K562 (cell line): ENCODE results near the gene CCDC9. TPM values are rescaled to one million over a fixed set of nuclear protein-coding genes. Genes with fewer than 3 reads are reported as not detected.

Experiments
- AFF1 ChIP-seq, 2 experiments: fragments of 450-650 bp; IDR thresholded peaks; 2 replicates each; pipeline ENCODE4 v1.6.1; 2018; ENCODE audit warnings: mild to moderate bottlenecking in 2 of 2, low read depth in 1 of 2; ENCODE audit not compliant: partially characterized antibody in 2 of 2
- ATF2 ChIP-seq: sonication (generic); formaldehyde crosslinking; IDR thresholded peaks from 2 replicates; pipeline ENCODE4 v1.8.1; 2022; ENCODE audit warnings: missing genetic modification reagents
- BDP1 ChIP-seq: IDR thresholded peaks from 3 replicates; pipeline ENCODE4 v1.6.1; 2011; ENCODE audit not compliant: insufficient read length, insufficient read depth
- E2F1 ChIP-seq: sonication (generic); formaldehyde crosslinking; IDR thresholded peaks from 2 replicates; pipeline ENCODE4 v1.8.1; 2023; ENCODE audit warnings: mild to moderate bottlenecking, missing genetic modification reagents, moderate library complexity
- EHMT2 ChIP-seq: fragments of 450-650 bp; IDR thresholded peaks from 2 replicates; pipeline ENCODE4 v1.6.1; 2018; ENCODE audit warnings: antibody characterized with exemption
- GTF2A2 ChIP-seq: IDR thresholded peaks from 2 replicates; pipeline ENCODE4 v1.6.1; 2016; ENCODE audit warnings: mild to moderate bottlenecking, missing genetic modification characterization, missing compliant biosample characterization
- HNRNPUL1 ChIP-seq: fragments of 200-400 bp; formaldehyde crosslinking; IDR thresholded peaks from 2 replicates; pipeline ENCODE4 v1.6.1; 2017; ENCODE audit warnings: low read length
- NBN ChIP-seq: fragments of 450-650 bp; IDR thresholded peaks from 2 replicates; pipeline ENCODE4 v1.6.1; 2016; ENCODE audit warnings: low read depth, mild to moderate bottlenecking
- NR2C2 ChIP-seq, 2 experiments: fragments of 200-800 bp in 1 of 2; sonication (Bioruptor generic) in 1 of 2; sonication (generic) in 1 of 2; formaldehyde crosslinking in 1 of 2; IDR thresholded peaks; 2 replicates each; pipeline versions ENCODE4 v1.6.1 to v1.8.0; 2016 to 2022; ENCODE audit warnings: mild to moderate bottlenecking in 1 of 2, missing compliant biosample characterization in 1 of 2, missing genetic modification characterization in 1 of 2, missing genetic modification reagents in 1 of 2
- PHF8 ChIP-seq: fragments of 200-600 bp; sonication (generic); IDR thresholded peaks from 2 replicates; pipeline ENCODE4 v1.6.1; 2012; ENCODE audit warnings: mixed run types, mild to moderate bottlenecking, inconsistent platforms, low read length, moderate library complexity, borderline replicate concordance
- POLR2A ChIP-seq: fragments of 450-650 bp; conservative IDR thresholded peaks from 2 replicates; pipeline ENCODE4 v1.6.1; 2016
- POLR2AphosphoS2 ChIP-seq: IDR thresholded peaks from 2 replicates; pipeline ENCODE4 v1.6.1; 2012; ENCODE audit warnings: low read length, improper control_type of control experiment
- PYGO2 ChIP-seq: fragments of 450-650 bp; IDR thresholded peaks from 2 replicates; pipeline ENCODE4 v1.6.1; 2016; ENCODE audit warnings: mild to moderate bottlenecking, missing genetic modification characterization, moderate library complexity, missing compliant biosample characterization
- TCF3 ChIP-seq: sonication (generic); formaldehyde crosslinking; IDR thresholded peaks from 2 replicates; pipeline ENCODE4 v1.4.0; 2020; ENCODE audit warnings: mild to moderate bottlenecking, missing genetic modification reagents
- TEAD4 ChIP-seq, 2 experiments: sonication (generic) in 1 of 2; formaldehyde crosslinking in 1 of 2; IDR thresholded peaks; 2 replicates each; pipeline versions ENCODE4 v1.6.1 to v1.8.0; 2012 to 2022; ENCODE audit warnings: borderline replicate concordance in 1 of 2, inconsistent platforms in 1 of 2, low read length in 1 of 2, mild to moderate bottlenecking in 1 of 2, missing genetic modification reagents in 1 of 2
- U2AF1 ChIP-seq: fragments of 200-400 bp; formaldehyde crosslinking; optimal IDR thresholded peaks from 2 replicates; pipeline ENCODE3; 2017; ENCODE audit warnings: mild to moderate bottlenecking, low read depth, low read length, moderate library complexity
- ZNF239 ChIP-seq: fragments of 250-450 bp; sonication (Bioruptor Pico); IDR thresholded peaks from 2 replicates; pipeline ENCODE4 v1.4.0; 2020; ENCODE audit warnings: mild to moderate bottlenecking
- ZNF354B ChIP-seq: fragments of 250-450 bp; sonication (Bioruptor Pico); IDR thresholded peaks from 2 replicates; pipeline ENCODE4 v1.4.0; 2020
- ZNF41 ChIP-seq: fragments of 250-450 bp; sonication (Bioruptor Pico); conservative IDR thresholded peaks from 2 replicates; pipeline ENCODE4 v1.4.0; 2020; ENCODE audit warnings: mild to moderate bottlenecking
- ZNF57 ChIP-seq: fragments of 450-650 bp; formaldehyde crosslinking; IDR thresholded peaks from 2 replicates; pipeline ENCODE4 v1.4.0; 2020; ENCODE audit warnings: mild to moderate bottlenecking, moderate library complexity
- ZNF589 ChIP-seq: fragments of 200-800 bp; sonication (Bioruptor generic); IDR thresholded peaks from 2 replicates; pipeline ENCODE4 v1.6.1; 2016; ENCODE audit warnings: low read depth, missing genetic modification characterization, missing compliant biosample characterization
- ZNF668 ChIP-seq: fragments of 250-450 bp; sonication (Bioruptor Pico); IDR thresholded peaks from 2 replicates; pipeline ENCODE4 v1.8.0; 2022; ENCODE audit warnings: mild to moderate bottlenecking, inconsistent platforms
- ZSCAN32 ChIP-seq: fragments of 450-650 bp; formaldehyde crosslinking; IDR thresholded peaks from 2 replicates; pipeline ENCODE4 v1.4.0; 2020; ENCODE audit warnings: mild to moderate bottlenecking, moderate library complexity
- polyA plus RNA-seq, 8 experiments: library from polyadenylated mRNA; depleted of rRNA in 4 of 8; stranded (reverse) in 5 of 8; unstranded in 3 of 8; fragments of >200 nt; fragmentation: Nextera tagmentation in 2 of 8; fragmentation: Illumina TruSeq in 1 of 8; extraction: Ambion mirVana in 2 of 8; extraction: Trizol in 1 of 8; gene quantifications; 2 replicates each; pipeline versions ENCODE4 v1.2.1 to v1.2.3, GENCODE V29; 2011 to 2014; ENCODE audit warnings: inconsistent platforms in 1 of 8, missing spikeins in 1 of 8
- total RNA-seq, 7 experiments: library from RNA; depleted of rRNA in 6 of 7; stranded (reverse); fragments of >200 nt in 6 of 7; fragmentation: Illumina TruSeq in 2 of 7; extraction: Trizol in 2 of 7; gene quantifications; 2 replicates each; pipeline versions ENCODE4 v1.2.1 to v1.2.3, GENCODE V29; 2011 to 2021; ENCODE audit warnings: low replicate concordance in 1 of 7

The CCDC9 gene
- total and polyA plus RNA-seq, 9 of the 15 experiments (the other 6 are each of a cell fraction or from before 2014, with no cell fraction given) = 0.23 to 38.6 (median 8.4) TPM

GRCh38 chr19:47255879-47256692 is at the start of gene CCDC9 (continued):
- TF ChIP-seq NR2C2 (CRISPR knock-in tag; IDR thresholded peaks at IDR 0.05) = no peak
- peak; percentile 92 for TF ChIP-seq NR2C2 (tag; IDR thresholded peaks at IDR 0.05)
- no peak for TF ChIP-seq HNRNPUL1
- TF ChIP-seq U2AF1 = peak; percentile 27
- no peak for TF ChIP-seq ZNF41 (CRISPR knock-in tag)
- no peak for TF ChIP-seq ATF2
- no peak for TF ChIP-seq ZSCAN32 (CRISPR knock-in tag)
- no peak for TF ChIP-seq BDP1
- no peak for TF ChIP-seq PYGO2 (tag)
- TF ChIP-seq TEAD4 (IDR thresholded peaks at IDR 0.05; ENCODE audit: low read length) = no peak
- no peak for TF ChIP-seq TEAD4 (CRISPR knock-in tag; IDR thresholded peaks at IDR 0.05; ENCODE audit: borderline replicate concordance)
- 0 out of 2 replicates have a peak, but pooled peaks have one; percentile 25 for TF ChIP-seq ZNF589 (CRISPR knock-in tag)
- peak; percentile 89 for TF ChIP-seq POLR2A
- TF ChIP-seq ZNF57 (CRISPR knock-in tag) = no peak
- TF ChIP-seq ZNF354B = no peak
- TF ChIP-seq AFF1 (IDR thresholded peaks at IDR 0.05; ENCODE audit: low read depth in 1 of 2, partially characterized antibody in 2 of 2) = no peak
- TF ChIP-seq EHMT2 = no peak
- no peak for TF ChIP-seq TCF3 (CRISPR knock-in tag)
- no peak for TF ChIP-seq ZNF668 (CRISPR knock-in tag)
- TF ChIP-seq PHF8 = peak; percentile 74; the same call in 1 of the 2 replicates
- TF ChIP-seq NBN = no peak
- TF ChIP-seq E2F1 (CRISPR knock-in tag) = peak; percentile 66; the same call in 1 of the 2 replicates
- no peak for TF ChIP-seq POLR2AphosphoS2
- no peak for TF ChIP-seq ZNF239
- no peak for TF ChIP-seq GTF2A2 (tag)
